Activated T-cell treated with anti-CD3 and anti-CD28 coated beads for 48 hours (primary cell): ENCODE data around the gene PJVK.

Experiments
- DNase-seq: peaks from one replicate; pipeline ENCODE4 v3.0.0-alpha.2; 2020; ENCODE audit warnings: low read depth

Gene PJVK

DNA sequence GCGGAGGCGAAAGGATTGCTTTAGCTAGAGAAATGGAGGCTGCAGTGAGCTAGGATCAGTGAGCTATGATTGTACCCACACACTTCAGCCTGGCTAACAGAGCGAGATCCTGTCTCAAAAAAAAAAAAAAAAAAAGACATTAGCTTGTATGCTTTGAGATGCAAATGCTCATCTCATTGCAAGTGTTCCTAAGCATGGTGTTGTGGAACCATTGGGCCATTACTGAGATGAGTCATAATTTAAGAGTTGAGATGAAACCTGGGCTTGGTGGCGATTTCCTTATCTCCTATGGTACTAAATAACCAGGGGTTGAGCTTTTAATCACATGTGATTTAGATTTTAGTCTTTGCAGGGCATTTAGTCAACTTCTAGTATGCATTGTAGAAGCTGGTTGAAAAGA is 31.3 kb downstream of the PJVK start:
- DNase-seq = no peak

DNA sequence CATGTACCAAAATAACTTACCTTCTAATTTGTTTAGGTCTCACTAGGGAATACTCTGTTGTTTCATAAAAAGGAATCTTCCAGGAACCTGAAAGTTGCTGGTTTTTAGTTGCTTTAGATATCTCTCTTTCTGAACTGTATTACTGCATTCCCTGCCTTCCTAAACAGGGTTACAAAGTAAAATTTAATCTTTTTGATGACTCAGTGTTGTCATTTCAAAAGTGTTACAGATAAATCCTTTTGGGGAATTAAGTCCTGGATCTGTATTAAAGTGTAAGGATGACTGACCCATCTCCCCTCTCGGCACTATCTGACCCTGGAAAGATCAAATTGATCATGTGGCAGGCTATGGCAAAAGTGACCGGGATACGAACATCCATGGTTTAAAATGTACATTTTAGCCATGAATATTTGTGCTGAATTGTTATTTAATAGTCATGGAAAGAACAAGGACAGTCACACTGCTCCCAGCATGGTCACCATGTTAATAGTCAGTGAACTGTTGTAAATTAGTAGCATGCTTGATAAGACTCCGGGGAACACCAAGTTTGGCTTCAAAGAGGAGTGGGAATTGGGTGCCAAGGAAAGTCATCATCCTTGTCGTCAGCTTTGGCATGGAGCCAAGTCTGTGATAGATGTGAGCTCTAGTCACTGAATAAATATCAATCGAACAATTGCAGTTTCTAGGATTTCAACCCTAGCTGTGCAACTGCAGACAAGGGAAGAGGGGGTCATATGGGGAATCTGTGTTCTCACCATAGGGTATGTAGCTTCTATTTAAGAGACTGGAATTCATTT is 33.3 kb downstream of the PJVK start:
- DNase-seq = no peak

DNA sequence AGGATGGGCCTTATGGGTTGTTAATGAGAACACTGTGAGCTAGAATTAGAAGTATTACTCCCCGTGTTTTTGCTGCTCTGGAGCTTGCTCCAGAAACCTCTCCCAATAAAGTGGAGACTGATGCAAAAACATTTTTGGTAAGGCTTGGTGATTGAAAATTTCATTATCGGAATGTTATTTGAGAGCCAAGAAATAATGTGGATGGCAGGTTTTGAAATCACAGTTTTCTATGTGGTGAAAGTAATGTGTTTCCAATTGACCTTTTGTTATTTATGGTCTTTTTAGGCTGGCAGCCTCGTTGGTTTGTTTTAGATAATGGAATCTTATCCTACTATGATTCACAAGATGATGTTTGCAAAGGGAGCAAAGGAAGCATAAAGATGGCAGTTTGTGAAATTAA is 34.2 kb downstream of the PJVK start:
- no peak for DNase-seq

DNA sequence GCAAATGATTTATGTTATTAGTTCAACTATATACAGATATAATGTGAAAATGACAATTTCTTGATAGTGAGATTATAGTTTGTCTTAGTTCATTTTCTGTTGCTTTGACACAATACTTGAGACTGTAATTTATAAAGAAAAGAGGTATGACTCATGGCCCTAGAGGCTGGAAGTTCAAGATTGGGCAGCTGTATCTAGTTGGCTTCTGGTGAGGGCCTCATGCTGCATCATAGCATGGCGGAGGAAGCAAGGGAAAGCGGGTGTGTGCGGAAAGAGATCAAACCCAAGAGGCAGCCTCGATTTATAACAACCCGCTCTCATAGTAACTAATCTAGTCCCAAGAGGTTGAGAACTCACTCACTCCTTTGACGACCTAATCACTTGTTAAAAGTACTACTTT is 40.4 kb downstream of the PJVK start:
- no peak for DNase-seq

DNA sequence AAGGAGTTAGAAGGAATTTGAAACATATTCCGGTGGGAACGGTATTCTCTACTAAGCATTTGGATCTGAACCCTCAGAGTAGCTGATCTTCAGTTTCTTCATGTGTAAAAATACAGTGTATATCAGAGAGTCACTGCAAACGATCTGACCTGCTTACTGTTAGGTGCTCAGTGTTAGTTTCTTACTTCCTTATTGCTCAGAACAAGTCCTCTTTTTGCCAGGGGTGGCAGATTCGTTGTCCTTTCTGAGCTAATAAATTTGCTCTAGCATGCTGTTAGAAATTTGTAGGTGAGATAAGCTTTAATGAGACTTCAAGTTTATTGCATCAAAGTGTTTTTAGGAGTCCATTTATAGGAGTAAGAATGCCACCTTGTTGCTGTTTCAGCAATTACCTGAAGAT is 44.9 kb downstream of the PJVK start:
- DNase-seq = no peak

DNA sequence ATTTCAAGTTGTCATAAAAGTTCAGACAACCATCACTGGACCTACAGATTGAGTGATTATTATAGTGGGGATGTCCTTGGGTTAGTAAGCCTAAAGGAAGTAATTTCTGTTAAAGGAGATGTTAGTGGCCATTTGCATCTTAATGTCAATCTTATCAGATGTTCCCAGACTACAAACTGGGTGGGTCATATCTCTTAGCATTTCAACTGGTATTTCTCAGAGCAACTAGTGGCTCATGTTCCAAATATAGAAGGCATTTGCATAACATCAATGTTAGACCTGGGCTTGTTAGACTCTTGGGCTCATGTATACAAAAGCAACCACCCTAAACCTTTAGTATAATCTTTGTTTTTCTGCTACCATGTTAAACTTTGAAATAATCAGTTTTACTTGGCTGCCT is 47.0 kb downstream of the PJVK start:
- no peak for DNase-seq

DNA sequence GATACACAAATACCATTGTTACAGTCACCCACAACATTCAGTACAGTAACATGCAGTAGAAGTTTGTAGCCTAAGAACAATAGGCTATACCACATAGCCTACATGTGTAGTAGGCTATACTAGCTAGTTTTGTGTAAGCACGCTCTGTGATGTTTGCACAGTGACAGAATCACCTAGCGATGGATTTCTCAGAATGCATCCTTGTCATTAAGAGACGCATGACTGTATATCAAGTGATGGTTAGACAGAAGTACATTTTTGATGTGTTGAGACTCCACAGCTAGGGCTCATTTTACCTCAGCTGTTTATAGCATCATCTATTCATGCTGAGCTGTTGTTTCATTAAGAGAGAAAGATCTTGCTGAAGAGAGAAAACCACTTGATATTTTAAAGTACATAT is 48.5 kb downstream of the PJVK start:
- no peak for DNase-seq

DNA sequence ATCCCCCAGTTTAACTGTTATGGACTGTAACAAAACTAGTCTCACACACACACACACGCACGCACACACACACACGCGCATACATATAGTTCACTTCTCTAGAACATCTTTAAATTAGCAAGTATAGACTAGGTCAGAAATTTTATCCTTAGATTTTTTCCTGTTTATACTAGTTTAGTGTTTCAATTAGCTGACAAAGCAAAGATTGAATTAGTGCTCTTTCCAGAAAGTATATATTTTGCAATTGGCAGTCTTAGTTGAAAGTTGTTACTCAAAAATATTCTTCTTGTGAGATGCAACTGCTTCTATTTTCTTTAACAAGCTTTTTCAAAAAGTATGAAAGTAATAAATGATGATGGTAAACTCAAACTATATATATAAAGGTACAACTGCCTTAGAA is 51.6 kb downstream of the PJVK start:
- no peak for DNase-seq

DNA sequence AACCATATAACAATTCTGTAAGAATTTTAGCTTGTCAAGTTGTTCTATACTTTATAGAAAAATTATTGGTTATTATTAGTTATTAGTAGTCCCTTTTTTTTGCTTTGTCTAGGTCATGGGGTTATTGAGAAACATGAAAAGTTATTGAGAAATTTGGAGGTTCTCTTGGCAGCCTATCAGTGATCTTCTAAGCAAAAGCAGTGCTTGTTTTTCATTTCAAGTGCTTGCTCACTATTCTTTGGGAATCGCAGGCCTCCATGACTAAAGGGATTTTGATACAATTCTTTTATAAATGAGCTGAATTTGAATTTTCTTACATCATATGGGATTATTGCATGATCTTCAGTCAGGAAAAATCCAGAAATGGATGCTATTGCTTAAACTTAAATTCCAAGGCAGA is 54.9 kb downstream of the PJVK start:
- DNase-seq = no peak

DNA sequence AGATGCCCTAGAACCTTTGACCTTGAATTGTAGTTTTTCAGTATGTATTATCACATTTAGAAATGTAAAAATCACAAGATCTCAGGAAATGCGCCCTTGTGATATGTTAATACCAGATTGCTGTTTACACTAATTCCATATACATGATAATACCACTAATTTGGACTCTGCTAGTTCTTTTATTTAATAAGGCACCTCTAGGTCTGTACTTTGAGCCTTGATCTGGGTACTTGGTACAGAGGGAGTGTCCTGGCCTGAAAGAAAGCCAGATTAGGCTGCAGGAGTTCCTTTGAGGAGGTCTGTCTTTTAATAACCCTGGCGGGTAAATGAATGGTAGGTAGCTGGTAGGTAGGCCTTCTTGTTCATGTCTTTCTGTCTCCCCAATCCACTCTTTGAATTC is 55.3 kb downstream of the PJVK start:
- no peak for DNase-seq

DNA sequence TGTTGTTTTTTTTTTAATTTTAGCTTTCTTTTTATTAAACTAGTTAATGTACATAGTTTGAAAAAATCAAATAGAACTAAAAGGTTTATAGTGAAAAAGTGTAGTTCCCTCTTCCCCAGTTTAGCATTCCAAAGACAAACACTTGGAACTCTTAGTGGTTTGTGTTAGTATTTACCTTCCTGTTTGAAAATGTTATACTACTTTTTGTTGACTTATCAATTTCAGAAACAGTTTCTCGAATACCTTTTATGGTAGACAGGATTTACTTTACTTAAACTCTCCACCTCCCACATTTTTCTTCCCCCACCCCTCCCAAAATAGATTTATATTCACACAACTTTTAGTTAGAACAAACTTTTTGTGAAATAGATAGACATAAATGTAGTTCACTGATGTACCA is 55.8 kb downstream of the PJVK start:
- DNase-seq = no peak

DNA sequence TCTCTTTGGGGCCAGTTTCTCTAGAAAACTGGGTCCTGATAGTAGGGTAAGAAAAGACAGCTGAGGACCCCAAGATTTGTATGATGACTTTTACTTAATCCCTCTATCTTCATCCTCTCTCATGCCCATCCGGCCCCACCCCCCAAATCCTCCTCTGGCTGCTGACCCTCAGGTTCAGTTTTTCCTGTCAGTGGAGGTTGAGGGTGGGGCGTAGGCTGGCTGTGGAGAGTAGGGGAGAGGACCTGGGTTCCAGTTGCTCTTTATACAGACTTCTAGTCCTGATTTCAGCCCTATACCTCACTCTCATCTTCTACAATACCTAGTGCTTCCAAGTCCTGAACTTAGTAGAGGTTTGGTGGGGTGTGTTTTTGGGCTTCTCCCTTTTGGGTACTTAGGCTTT is 57.5 kb downstream of the PJVK start:
- DNase-seq = no peak

DNA sequence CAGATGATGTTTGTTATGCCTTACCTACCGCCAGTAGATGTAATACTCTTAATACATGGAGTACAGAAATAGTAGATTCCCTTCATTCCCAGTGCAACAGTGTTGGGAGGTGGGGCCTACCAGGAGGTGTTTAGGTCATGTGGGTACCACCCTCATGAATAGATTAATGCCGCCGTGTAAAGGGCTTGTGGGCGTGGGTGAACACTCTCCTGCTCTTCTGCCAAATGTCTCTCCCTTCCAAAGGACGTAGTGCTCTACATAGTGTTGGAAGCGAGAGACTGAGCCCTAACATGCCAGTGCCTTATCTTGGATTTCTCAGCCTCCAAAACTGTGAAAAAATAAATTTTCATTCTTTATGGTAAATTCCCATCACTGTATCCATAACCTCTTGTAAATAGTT is 59.2 kb downstream of the PJVK start:
- no peak for DNase-seq
